Adipocyte (in vitro differentiated cells): ENCODE measurements around the gene PLPP3.

ENCODE experiments used
- DNase-seq: peaks from one replicate; pipeline ENCODE4 v3.0.0-alpha.2; 2015; ENCODE audit warnings: low read depth
- H3K27me3 ChIP-seq: replicated peaks from 2 replicates; pipeline ENCODE4 v1.7.0; 2013; ENCODE audit warnings: mild to moderate bottlenecking, low read length, moderate library complexity; ENCODE audit not compliant: control insufficient read depth, insufficient read depth
- H3K36me3 ChIP-seq: 2 replicates; pipeline ENCODE4 v1.7.0; 2013; ENCODE audit warnings: low read length, mild to moderate bottlenecking, moderate library complexity; ENCODE audit not compliant: control insufficient read depth, insufficient read depth, severe bottlenecking
- H3K4me1 ChIP-seq: 2 replicates; pipeline ENCODE4 v1.7.0; 2013; ENCODE audit warnings: mild to moderate bottlenecking, low read length, moderate library complexity; ENCODE audit not compliant: control insufficient read depth, insufficient read depth
- H3K4me3 ChIP-seq: 2 replicates; pipeline ENCODE4 v1.7.0; 2013; ENCODE audit warnings: mild to moderate bottlenecking, low read length, moderate library complexity
- H3K9ac ChIP-seq: 2 replicates; pipeline ENCODE4 v1.7.0; 2013; ENCODE audit warnings: mild to moderate bottlenecking, low read length, moderate library complexity
- H3K9me3 ChIP-seq: 2 replicates; pipeline ENCODE4 v1.7.0; 2013; ENCODE audit warnings: mild to moderate bottlenecking, low read length, moderate library complexity; ENCODE audit not compliant: control insufficient read depth

Gene PLPP3

GRCh38 chr1:56574794-56575193, 4.6 kb downstream of the PLPP3 start:
- Histone ChIP-seq H3K4me3 (peak overlapping the region; percentile 96), H3K27me3 (no peaks in the 10 kb centered on the region)

DNA sequence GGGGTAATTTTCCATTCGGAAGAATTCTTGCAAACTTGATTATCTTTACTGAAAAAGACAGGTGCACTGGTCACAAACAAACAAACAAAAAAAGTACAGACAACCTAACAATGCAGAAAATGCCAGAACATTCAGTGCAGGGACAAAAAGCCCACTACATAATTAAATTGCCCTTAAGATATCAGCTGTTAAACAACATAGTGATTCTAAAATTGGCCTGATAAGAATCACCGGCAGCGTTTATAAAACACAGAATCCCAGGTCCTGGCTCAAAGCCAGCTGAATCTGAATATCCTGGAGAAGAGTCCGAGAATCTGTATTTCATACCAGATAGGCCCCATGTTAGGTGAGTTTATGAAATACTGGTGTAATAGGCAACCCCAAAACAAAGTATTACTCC, 6.1 kb downstream of the PLPP3 start:
- peak overlapping the region; percentile 19 for H3K9ac ChIP-seq
- no peaks in the 10 kb centered on the region for H3K27me3 ChIP-seq
- H3K4me1 ChIP-seq: peaks cover 61% of the 10 kb centered on the region
- DNase-seq: peak; percentile 47
- H3K9me3 ChIP-seq: no peaks in the 10 kb centered on the region
- H3K4me3 ChIP-seq: peak overlapping the region; percentile 96
- H3K36me3 ChIP-seq: peaks cover 3% of the 10 kb centered on the region

More at GRCh38 chr1:56574794-56575193, 4.6 kb downstream of the PLPP3 start:
- DNase-seq: no peak
- Histone ChIP-seq H3K9ac (peak overlapping the region; percentile 94), H3K36me3 (peaks cover 3% of the 10 kb centered on the region), H3K4me1 (peaks cover 58% of the 10 kb centered on the region), H3K9me3 (no peaks in the 10 kb centered on the region)

- peak overlapping the region; percentile 96 for H3K4me3 ChIP-seq
- H3K4me1 ChIP-seq: peaks cover 61% of the 10 kb centered on the region
- no peaks in the 10 kb centered on the region for H3K27me3 ChIP-seq
- peaks cover 3% of the 10 kb centered on the region for H3K36me3 ChIP-seq
- no peak for DNase-seq
- no peaks in the 10 kb centered on the region for H3K9me3 ChIP-seq
- peak overlapping the region; percentile 19 for H3K9ac ChIP-seq
These were observed 6.9 kb downstream of the PLPP3 start for GRCh38 chr1:56572334-56573050.

- H3K4me3 ChIP-seq: peak overlapping the region; percentile 3
- H3K9ac ChIP-seq: no peak overlapping the region
- no peaks in the 10 kb centered on the region for H3K9me3 ChIP-seq
- no peak for DNase-seq
- peaks cover 57% of the 10 kb centered on the region for H3K4me1 ChIP-seq
- peaks cover 3% of the 10 kb centered on the region for H3K36me3 ChIP-seq
- H3K27me3 ChIP-seq: no peaks in the 10 kb centered on the region
These were observed 7.9 kb downstream of the PLPP3 start for GRCh38 chr1:56571448-56571847.

DNA sequence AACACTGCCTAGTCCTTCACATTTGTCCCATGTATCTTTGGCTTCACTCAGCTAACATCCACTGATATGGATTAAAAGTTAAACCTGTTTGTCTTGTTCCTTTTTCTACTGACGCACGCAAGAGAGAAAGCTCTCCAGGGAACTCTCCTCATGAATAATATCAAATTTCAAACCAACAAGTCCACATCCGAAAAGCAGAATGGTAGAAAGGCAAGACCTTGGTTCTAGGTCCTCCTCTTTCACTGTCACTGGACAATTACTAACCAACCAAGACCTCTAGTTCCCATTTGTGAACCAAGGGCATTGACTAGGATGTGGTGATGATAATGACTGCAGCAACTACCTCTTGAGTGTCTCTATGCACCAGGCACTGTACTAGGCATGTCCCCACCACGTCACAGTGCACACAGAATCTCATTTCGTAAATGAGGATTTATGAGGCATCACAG, 8.4 kb downstream of the PLPP3 start:
- Histone ChIP-seq H3K4me3 (peak overlapping the region; percentile 3), H3K9me3 (no peaks in the 10 kb centered on the region), H3K9ac (no peak overlapping the region), H3K4me1 (peaks cover 59% of the 10 kb centered on the region), H3K36me3 (peaks cover 3% of the 10 kb centered on the region), H3K27me3 (no peaks in the 10 kb centered on the region)
- no peak for DNase-seq

DNA sequence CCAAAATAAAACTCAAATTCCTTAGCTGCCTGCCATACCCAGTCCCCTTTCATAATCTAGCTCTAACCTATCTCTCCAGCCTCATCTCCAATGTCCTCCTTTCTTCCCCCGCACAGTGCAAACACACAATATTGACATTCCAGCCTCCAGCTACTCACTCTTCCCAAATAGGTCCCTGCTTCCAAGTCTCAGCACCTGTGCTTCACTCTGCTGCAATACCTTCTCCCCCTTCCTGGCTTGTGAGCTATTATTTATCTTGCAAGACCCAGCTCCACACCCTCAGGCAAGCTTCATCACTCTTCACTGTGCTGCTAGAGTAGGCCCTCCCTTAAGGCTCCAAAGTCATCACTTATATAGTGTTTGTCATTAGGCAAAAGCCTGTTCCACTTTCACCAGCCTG, 9.7 kb downstream of the PLPP3 start:
- DNase-seq: no peak
- peaks cover 59% of the 10 kb centered on the region for H3K4me1 ChIP-seq
- H3K27me3 ChIP-seq: no peaks in the 10 kb centered on the region
- H3K36me3 ChIP-seq: peaks cover 3% of the 10 kb centered on the region
- H3K9me3 ChIP-seq: no peaks in the 10 kb centered on the region
- H3K9ac ChIP-seq: no peak overlapping the region
- no peak overlapping the region for H3K4me3 ChIP-seq

- H3K9me3 ChIP-seq: no peaks in the 10 kb centered on the region
- H3K27me3 ChIP-seq: no peaks in the 10 kb centered on the region
- H3K36me3 ChIP-seq: peaks cover 2% of the 10 kb centered on the region
- no peak for DNase-seq
- no peak overlapping the region for H3K4me3 ChIP-seq
- H3K4me1 ChIP-seq: peaks cover 64% of the 10 kb centered on the region
- no peak overlapping the region for H3K9ac ChIP-seq
These were observed 12.4 kb downstream of the PLPP3 start for GRCh38 chr1:56566994-56567393.

- peaks cover 3% of the 10 kb centered on the region for H3K36me3 ChIP-seq
- H3K4me3 ChIP-seq: no peak overlapping the region
- peaks cover 58% of the 10 kb centered on the region for H3K4me1 ChIP-seq
- no peak overlapping the region for H3K9ac ChIP-seq
- DNase-seq: no peak
- H3K9me3 ChIP-seq: no peaks in the 10 kb centered on the region
- no peaks in the 10 kb centered on the region for H3K27me3 ChIP-seq
These were observed 13.2 kb downstream of the PLPP3 start for GRCh38 chr1:56566061-56566744.

DNA sequence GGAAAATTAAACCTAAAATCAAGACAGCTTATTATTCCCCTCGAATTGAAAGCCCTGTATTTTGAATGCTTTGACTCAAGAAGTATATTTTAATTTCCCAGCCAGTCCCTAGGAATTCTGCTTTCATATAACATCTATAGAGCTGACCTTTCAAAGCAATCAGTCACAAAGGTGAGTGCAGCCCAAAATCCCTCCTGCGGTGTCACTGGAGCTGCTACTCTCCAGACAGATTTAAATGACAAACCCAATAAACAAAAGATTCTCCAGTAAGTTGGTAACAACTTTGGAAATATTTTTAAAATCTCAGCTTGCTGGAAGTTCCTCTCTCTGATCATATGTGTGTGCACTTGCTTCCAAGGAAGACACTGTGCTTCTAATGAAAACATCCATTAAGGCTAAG, 14.7 kb downstream of the PLPP3 start:
- Histone ChIP-seq H3K9me3 (no peaks in the 10 kb centered on the region), H3K36me3 (peaks cover 3% of the 10 kb centered on the region), H3K4me3 (no peak overlapping the region), H3K9ac (no peak overlapping the region), H3K4me1 (peaks cover 48% of the 10 kb centered on the region), H3K27me3 (no peaks in the 10 kb centered on the region)
- DNase-seq: no peak

GRCh38 chr1:56563568-56563967, 15.8 kb downstream of the PLPP3 start:
- Histone ChIP-seq H3K4me3 (peak overlapping the region; percentile 12), H3K9ac (no peak overlapping the region), H3K9me3 (no peaks in the 10 kb centered on the region), H3K36me3 (peaks cover 3% of the 10 kb centered on the region), H3K27me3 (no peaks in the 10 kb centered on the region), H3K4me1 (peaks cover 46% of the 10 kb centered on the region)
- no peak for DNase-seq

DNA sequence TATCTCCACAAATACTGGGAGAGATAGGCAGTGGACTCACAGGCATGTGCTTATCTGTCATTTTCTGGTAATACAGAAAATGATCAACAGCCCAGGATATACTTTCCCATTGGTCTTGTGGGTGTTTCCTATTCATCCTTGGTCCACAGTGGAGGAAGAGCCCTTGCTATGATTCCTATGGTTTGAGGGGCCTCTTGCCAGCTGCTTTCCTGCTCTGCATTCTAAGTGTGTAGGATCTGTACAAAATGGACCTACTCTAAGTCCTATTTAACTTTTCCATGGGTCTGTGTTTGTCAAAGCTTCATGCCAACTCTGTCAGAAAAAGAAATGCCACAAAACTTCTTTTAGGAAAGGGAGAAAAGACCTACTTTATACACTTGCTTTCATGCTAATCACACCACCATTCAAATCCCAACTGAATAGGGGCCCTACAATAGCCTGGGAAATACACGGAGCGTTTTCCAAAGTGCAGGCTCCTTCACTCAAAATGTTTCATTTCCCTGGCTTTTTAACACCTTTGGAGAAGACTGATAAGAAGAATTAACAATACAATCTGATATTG, 16.4 kb downstream of the PLPP3 start:
- Histone ChIP-seq H3K4me1 (peaks cover 46% of the 10 kb centered on the region), H3K4me3 (no peak overlapping the region), H3K9ac (no peak overlapping the region), H3K36me3 (peaks cover 3% of the 10 kb centered on the region), H3K27me3 (no peaks in the 10 kb centered on the region), H3K9me3 (no peaks in the 10 kb centered on the region)
- no peak for DNase-seq
